GDM1 (cell line): ENCODE data around the gene INSM2.

ENCODE experiments used
- DNase-seq: peaks from one replicate; lab custom pipeline; 2025; lab: John Stamatoyannopoulos, UW

INSM2 gene

DNA sequence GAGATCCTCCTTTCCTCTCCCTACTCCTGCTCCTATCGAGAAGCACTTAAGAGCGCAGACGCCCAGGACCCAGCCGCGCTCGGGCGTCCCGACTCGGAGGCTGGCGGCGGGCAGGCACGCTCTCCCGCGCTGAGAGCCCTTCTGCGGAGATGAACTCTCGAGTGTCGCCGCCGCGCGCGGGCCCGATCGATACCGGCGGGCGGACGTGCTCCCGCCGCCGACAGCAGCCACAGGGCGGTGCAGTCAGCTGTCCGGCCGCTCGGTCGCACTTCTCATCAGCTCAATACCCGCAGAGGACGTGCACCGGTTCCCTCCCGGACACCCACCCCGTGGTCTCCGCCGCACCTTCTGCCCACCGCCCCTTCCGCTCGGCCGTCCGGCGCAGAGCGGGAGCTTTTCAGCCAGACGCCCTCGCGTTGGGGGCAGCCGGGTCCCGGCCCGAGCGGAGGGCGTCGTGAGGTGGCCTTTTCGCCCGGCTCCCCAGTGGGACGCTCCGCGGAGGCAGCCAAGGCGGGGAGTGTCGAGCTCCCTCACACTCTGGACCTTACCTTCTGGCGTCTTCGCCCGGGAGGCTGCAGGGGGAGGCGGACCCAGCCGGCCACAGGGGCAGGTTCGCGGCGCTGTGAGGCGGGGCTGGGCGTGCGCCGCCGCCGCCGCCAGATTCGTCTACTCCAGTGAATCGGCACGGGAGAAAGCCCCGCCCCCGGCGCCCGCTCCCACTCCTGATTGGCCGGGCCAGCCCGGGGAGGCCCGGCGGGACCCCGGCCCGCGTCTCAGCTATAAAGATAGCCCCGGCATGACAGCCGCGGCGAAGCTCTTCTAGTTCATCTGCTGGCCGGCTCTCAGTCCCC lies at the start of gene INSM2:
Gene INSM2 (plus strand): TSS at position 808 of the 851 bp plus-strand sequence. CDS start 89 bp downstream, outside the sequence.
- peak; percentile 35 for DNase-seq

DNA sequence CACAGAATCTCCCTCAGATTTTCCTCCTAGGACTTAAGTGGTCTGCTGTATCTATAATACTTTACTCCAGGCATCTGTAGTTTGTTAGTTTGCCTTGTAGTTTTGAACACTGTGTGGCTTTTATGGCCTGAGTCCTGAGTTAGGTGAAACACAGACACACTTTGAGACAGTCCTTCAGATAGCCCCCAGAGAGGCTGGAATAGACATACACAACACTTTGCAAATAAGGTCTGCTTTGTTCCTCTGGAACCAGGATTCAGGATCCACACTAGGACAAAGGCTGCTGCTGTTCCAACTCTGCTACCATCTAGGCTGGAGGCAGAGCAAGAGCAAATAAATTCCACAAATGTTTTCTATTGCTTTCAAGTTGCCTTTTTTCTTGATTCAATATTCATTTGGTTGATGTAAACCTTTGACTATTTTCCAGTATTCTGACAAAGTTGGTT lies 41.4 kb upstream of the INSM2 start:
- DNase-seq = no peak

DNA sequence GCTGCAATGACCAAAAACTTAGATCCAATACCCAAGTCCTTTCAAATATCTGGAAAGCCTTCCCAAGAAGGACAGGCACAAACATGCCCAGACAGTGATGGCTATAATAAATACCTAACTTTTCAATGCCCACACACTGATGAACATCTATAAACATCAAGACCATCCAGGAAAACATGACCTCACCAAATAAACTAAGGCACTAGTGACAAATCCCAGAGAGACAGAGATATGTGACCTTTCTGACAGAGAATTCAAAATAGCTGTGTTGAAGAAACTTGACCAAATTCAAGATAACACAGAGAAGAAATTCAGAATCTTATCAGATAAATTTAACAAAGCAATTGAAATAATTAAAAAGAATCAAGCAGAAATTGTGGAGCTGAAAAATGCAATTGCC lies 38.7 kb upstream of the INSM2 start:
- DNase-seq = no peak

DNA sequence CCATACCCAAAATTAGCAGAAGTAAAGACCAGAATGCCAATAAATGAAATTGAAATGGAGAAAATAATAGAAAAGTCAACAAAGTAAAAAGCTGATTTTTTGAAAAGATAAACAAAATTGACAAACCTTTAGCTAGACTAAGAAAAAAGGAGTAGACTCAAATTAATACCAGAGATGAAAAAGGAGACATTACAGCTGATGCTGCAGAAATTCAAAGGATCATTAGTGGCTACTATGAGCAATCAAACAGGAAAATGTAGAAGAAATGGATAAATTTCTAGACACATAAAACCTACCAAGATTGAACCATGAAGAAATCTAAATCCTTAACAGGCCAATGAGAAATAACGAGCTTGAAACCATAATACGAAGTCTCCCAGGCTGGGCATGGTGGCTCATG lies 34.8 kb upstream of the INSM2 start:
- DNase-seq = no peak

- DNase-seq = no peak
These were observed 30.3 kb upstream of the INSM2 start for GRCh38 chr14:35503646-35504045.

DNA sequence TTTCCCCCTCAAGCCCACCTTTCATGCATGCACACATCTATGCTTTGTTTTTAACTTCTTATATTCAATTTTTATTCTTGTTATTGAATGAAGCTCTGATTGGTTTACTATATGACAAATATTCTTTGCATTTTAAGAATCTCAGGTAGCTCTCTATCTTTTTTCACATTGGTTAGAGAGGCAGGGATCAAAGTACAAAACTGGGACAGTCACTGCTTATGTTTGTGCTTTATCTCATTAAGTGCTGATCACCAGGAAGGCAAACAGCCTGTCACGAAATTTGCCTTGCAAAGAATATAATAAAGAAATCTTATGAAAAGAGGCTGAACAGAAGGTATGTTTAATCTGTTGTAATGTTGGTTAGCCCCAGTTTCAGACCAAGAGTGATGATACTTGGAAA lies 29.7 kb upstream of the INSM2 start:
- no peak for DNase-seq

DNA sequence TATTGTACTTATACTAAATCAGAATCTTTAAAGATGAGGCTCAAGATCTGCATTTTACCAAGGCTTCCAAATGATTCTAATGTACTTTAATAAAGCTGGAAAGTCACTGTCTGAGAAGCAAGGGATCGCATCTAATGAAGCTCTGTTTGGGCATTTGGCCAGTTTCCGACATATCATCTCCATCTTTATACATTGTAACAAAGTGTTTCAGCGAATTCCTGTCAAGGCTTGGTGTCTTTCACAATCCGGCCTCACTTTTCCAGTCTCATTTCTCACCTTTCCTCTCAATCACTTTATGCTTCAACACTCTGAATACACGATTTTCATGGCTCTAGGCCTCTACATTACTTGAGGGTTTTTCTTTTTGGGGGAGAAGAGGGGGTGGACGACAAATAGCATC lies 27.5 kb upstream of the INSM2 start:
- DNase-seq = no peak

- DNase-seq = peak; percentile 50
These were observed 27.0 kb upstream of the INSM2 start for GRCh38 chr14:35506927-35507326.

DNA sequence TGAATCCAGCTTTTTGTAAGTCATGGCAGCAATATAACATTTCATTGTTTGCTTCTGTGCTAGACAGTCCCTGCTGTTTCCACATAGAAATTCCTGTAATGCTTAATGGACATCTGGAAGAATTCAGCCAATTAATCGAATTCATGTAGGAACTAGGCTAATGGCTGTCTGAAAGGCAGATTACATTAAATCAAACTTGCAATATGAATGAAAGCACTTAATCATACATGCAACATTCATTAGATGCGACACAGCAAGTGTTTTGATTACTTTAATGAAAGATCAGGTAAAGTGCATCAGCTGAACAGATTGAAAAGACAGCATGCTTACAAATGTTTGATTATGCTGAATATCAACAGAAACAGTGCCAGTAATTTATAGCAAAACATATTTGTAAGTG lies 24.1 kb upstream of the INSM2 start:
- DNase-seq = no peak

- DNase-seq = no peak
These were observed 21.2 kb upstream of the INSM2 start for GRCh38 chr14:35512765-35513164.

DNA sequence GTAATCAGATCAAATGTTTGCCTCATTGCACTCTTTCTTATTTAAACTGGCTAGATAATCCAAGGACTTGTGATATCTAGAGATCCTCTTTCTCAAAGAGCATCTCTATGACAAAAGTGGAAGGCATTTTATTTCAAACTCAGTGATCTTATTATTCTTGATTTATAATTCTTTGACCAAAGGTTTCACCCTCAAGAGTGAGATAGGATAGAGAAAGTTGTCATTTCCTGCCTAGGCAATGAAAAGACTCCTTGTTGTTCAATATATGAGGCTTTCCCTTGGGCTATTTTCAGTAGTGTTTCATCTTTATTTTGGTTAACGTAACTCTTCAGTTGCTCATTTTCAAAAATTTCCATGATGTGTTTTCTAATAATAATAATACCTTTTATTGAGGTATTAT lies 18.0 kb upstream of the INSM2 start:
- no peak for DNase-seq

DNA sequence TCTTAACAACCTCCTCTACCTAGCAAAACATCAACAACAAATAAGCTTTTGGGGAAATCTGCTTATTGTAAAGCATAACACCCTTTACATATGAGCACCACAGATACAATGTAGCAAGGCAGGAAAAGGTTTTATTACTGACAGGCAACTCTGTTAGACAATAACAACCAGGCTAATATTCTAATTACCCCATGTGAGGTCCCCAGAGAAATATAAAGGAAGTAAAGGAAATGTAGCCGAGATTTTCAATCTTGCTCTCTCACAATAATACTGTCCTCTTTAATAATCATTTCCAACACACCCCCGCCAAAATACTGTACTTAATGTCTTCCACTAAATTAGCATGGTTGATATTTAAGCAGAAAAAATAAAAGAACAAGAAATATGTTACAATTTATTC lies 14.0 kb upstream of the INSM2 start:
- no peak for DNase-seq

- no peak for DNase-seq
These were observed 8.3 kb upstream of the INSM2 start for GRCh38 chr14:35525695-35526094.

GRCh38 chr14:35526962-35527361 lies 7.0 kb upstream of the INSM2 start:
- no peak for DNase-seq

GRCh38 chr14:35531960-35532747 lies 1.8 kb upstream of the INSM2 start:
- DNase-seq = no peak

GRCh38 chr14:35532783-35533356 lies 1.1 kb upstream of the INSM2 start:
- DNase-seq = peak; percentile 10

- no peak for DNase-seq
These were observed 376 bp downstream of the INSM2 start for GRCh38 chr14:35534208-35534872.

- DNase-seq = peak; percentile 53
These were observed 1.0 kb downstream of the INSM2 start for GRCh38 chr14:35534873-35535482.

DNA sequence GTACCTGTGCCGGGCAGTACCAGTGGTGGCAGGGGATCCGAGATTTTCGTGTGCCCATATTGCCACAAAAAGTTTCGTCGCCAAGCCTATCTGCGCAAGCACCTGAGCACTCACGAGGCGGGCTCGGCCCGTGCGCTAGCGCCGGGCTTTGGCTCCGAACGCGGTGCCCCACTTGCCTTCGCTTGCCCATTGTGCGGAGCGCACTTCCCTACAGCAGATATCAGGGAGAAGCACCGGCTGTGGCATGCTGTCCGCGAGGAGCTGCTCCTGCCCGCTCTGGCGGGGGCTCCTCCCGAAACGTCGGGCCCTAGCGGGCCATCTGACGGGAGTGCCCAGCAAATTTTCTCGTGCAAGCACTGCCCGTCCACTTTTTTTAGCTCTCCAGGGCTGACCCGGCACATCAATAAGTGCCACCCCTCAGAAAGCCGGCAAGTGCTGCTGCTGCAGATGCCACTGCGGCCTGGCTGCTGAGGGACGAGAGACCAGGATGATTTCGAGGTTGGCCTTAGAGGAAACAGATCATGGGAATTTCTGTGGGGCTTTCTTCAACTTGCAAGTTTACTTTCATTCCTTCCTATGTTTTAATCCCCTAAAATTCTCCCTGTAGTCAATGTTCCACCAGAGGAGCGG lies 1.6 kb downstream of the INSM2 start:
- DNase-seq = no peak

- DNase-seq = no peak
These were observed 6.0 kb downstream of the INSM2 start for GRCh38 chr14:35539969-35540368.

GRCh38 chr14:35543006-35543405 lies 9.0 kb downstream of the INSM2 start:
- DNase-seq = no peak
